Chondrocyte (in vitro differentiated cells): ENCODE measurements around the gene AQP5. TPM values are rescaled to one million over a fixed set of nuclear protein-coding genes. Genes with fewer than 3 reads are reported as not detected.

ENCODE experiments used
- DNase-seq: peaks from one replicate; pipeline ENCODE4 v3.0.0; 2021; ENCODE audit warnings: mixed read lengths, low spot score
- H3K27ac Mint-ChIP-seq: one replicate; pipeline ENCODE4 v1.8.0; 2021; ENCODE audit warnings: mild to moderate bottlenecking, moderate library complexity, mixed read lengths; ENCODE audit not compliant: unreplicated experiment
- H3K27me3 Mint-ChIP-seq: 2 replicates; pipeline ENCODE4 v1.8.0; 2021; ENCODE audit warnings: low read depth, mixed read lengths
- H3K36me3 Mint-ChIP-seq: 2 replicates; pipeline ENCODE4 v1.8.0; 2021; ENCODE audit warnings: low read depth, mixed read lengths
- H3K4me1 Mint-ChIP-seq: 2 replicates; pipeline ENCODE4 v1.8.0; 2021; ENCODE audit warnings: low read depth, mild to moderate bottlenecking, mixed read lengths
- H3K4me3 Mint-ChIP-seq: one replicate; pipeline ENCODE4 v1.8.0; 2021; ENCODE audit warnings: mild to moderate bottlenecking, moderate library complexity, mixed read lengths; ENCODE audit not compliant: unreplicated experiment
- H3K9me3 Mint-ChIP-seq: 2 replicates; pipeline ENCODE4 v1.8.0; 2021; ENCODE audit warnings: low read depth, mixed read lengths
- CTCF ChIP-seq: fragments of 200-600 bp; sonication (generic); IDR thresholded peaks from 2 replicates; pipeline ENCODE4 v1.5.0; 2021; ENCODE audit warnings: antibody characterized with exemption, mild to moderate bottlenecking, moderate library complexity
- total RNA-seq: library from RNA; stranded (reverse); gene quantifications from 3 replicates; pipeline ENCODE4 v1.2.1, GENCODE V29; 2021

Gene AQP5
- total RNA-seq, 1 donor from 2014 or later: 0.20 TPM

- H3K9me3 Mint-ChIP-seq: no peaks in the 10 kb centered on the region
Observed at GRCh38 chr12:49969651-49970429, 8.2 kb downstream of the AQP5 start.

GRCh38 chr12:49970658-49971057 lies 9.0 kb downstream of the AQP5 start:
- no peak overlapping the region for H3K27ac Mint-ChIP-seq
- peaks cover 3% of the 10 kb centered on the region for H3K27me3 Mint-ChIP-seq
- no peaks in the 10 kb centered on the region for H3K36me3 Mint-ChIP-seq

More at GRCh38 chr12:49969651-49970429, 8.2 kb downstream of the AQP5 start:
- H3K36me3 Mint-ChIP-seq: no peaks in the 10 kb centered on the region
- H3K4me1 Mint-ChIP-seq: peaks cover 4% of the 10 kb centered on the region
- H3K4me3 Mint-ChIP-seq: no peak overlapping the region
- no peak for DNase-seq
- TF ChIP-seq CTCF: no peak
- H3K27ac Mint-ChIP-seq: no peak overlapping the region
- H3K27me3 Mint-ChIP-seq: peaks cover 5% of the 10 kb centered on the region

GRCh38 chr12:49971141-49971540 lies 9.5 kb downstream of the AQP5 start:
- no peak overlapping the region for H3K27ac Mint-ChIP-seq
- H3K4me1 Mint-ChIP-seq: peaks cover 4% of the 10 kb centered on the region
- no peak for TF ChIP-seq CTCF
- H3K27me3 Mint-ChIP-seq: peaks cover 2% of the 10 kb centered on the region
- no peaks in the 10 kb centered on the region for H3K36me3 Mint-ChIP-seq
- DNase-seq: no peak
- H3K9me3 Mint-ChIP-seq: no peaks in the 10 kb centered on the region
- no peak overlapping the region for H3K4me3 Mint-ChIP-seq

More at GRCh38 chr12:49970658-49971057, 9.0 kb downstream of the AQP5 start:
- no peak overlapping the region for H3K4me3 Mint-ChIP-seq
- DNase-seq: no peak
- TF ChIP-seq CTCF: no peak
- H3K4me1 Mint-ChIP-seq: peaks cover 4% of the 10 kb centered on the region
- no peaks in the 10 kb centered on the region for H3K9me3 Mint-ChIP-seq

- DNase-seq: peak; percentile 29
- Mint-ChIP-seq H3K4me3 (no peak overlapping the region), H3K9me3 (no peaks in the 10 kb centered on the region), H3K27ac (no peak overlapping the region), H3K27me3 (no peaks in the 10 kb centered on the region), H3K4me1 (peaks cover 2% of the 10 kb centered on the region), H3K36me3 (no peaks in the 10 kb centered on the region)
- no peak for TF ChIP-seq CTCF
Observed at GRCh38 chr12:49972129-49972528, 10.5 kb downstream of the AQP5 start.

- H3K9me3 Mint-ChIP-seq: no peaks in the 10 kb centered on the region
- no peak for TF ChIP-seq CTCF
- H3K4me1 Mint-ChIP-seq: no peaks in the 10 kb centered on the region
- no peak within 1 kb of the TSS for H3K27ac Mint-ChIP-seq
- H3K27me3 Mint-ChIP-seq: no peaks in the 10 kb centered on the region
- no peak within 1 kb of the TSS for H3K4me3 Mint-ChIP-seq
- peak; percentile 80 for DNase-seq
- no peaks in the 10 kb centered on the region for H3K36me3 Mint-ChIP-seq
Observed at GRCh38 chr12:49972641-49973360, 11.1 kb downstream of the AQP5 start, which contains the start of gene AQP6. TSS of gene AQP6 (plus strand) at chr12:49972947. CDS start at chr12:49973174, 227 bp downstream.
